ENCODE data around the gene KRT2. TPM values are rescaled to one million over a fixed set of nuclear protein-coding genes. Genes with fewer than 3 reads are reported as not detected.

KRT2 gene
- total RNA-seq, 1 experiment from 2014 or later = not detected

- Mint-ChIP-seq H3K9me3 (no peaks in the 10 kb centered on the region), H3K36me3 (no peaks in the 10 kb centered on the region), H3K27me3 (ENCODE audit: low read depth) (peaks cover 8% of the 10 kb centered on the region), H3K27ac (no peak overlapping the region), H3K4me1 (peaks cover 12% of the 10 kb centered on the region), H3K4me3 (no peak overlapping the region)
- POLR2A ChIA-PET = interaction anchor here (0.7 kb wide), 1 partner anchor 121 kb away, joined by 6 read pairs; no protein-coding TSS in a partner anchor
- DNase-seq (ENCODE audit: low spot score) (no peak), ATAC-seq (no peak)
- CTCF ChIA-PET = interaction anchor here (0.6 to 1.4 kb wide), 3 partner anchors 32 to 320 kb away, joined by 3 read pairs; no protein-coding TSS in a partner anchor
- TF ChIP-seq, protein P1, sequence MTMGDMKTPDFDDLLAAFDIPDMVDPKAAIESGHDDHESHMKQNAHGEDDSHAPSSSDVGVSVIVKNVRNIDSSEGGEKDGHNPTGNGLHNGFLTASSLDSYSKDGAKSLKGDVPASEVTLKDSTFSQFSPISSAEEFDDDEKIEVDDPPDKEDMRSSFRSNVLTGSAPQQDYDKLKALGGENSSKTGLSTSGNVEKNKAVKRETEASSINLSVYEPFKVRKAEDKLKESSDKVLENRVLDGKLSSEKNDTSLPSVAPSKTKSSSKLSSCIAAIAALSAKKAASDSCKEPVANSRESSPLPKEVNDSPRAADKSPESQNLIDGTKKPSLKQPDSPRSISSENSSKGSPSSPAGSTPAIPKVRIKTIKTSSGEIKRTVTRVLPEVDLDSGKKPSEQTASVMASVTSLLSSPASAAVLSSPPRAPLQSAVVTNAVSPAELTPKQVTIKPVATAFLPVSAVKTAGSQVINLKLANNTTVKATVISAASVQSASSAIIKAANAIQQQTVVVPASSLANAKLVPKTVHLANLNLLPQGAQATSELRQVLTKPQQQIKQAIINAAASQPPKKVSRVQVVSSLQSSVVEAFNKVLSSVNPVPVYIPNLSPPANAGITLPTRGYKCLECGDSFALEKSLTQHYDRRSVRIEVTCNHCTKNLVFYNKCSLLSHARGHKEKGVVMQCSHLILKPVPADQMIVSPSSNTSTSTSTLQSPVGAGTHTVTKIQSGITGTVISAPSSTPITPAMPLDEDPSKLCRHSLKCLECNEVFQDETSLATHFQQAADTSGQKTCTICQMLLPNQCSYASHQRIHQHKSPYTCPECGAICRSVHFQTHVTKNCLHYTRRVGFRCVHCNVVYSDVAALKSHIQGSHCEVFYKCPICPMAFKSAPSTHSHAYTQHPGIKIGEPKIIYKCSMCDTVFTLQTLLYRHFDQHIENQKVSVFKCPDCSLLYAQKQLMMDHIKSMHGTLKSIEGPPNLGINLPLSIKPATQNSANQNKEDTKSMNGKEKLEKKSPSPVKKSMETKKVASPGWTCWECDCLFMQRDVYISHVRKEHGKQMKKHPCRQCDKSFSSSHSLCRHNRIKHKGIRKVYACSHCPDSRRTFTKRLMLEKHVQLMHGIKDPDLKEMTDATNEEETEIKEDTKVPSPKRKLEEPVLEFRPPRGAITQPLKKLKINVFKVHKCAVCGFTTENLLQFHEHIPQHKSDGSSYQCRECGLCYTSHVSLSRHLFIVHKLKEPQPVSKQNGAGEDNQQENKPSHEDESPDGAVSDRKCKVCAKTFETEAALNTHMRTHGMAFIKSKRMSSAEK (CRISPR knock-in tag; IDR thresholded peaks at IDR 0.05; ENCODE audit: borderline replicate concordance) = no peak
These were observed 47.4 kb upstream of the KRT2 start for GRCh38 chr12:52699373-52699772.

DNA sequence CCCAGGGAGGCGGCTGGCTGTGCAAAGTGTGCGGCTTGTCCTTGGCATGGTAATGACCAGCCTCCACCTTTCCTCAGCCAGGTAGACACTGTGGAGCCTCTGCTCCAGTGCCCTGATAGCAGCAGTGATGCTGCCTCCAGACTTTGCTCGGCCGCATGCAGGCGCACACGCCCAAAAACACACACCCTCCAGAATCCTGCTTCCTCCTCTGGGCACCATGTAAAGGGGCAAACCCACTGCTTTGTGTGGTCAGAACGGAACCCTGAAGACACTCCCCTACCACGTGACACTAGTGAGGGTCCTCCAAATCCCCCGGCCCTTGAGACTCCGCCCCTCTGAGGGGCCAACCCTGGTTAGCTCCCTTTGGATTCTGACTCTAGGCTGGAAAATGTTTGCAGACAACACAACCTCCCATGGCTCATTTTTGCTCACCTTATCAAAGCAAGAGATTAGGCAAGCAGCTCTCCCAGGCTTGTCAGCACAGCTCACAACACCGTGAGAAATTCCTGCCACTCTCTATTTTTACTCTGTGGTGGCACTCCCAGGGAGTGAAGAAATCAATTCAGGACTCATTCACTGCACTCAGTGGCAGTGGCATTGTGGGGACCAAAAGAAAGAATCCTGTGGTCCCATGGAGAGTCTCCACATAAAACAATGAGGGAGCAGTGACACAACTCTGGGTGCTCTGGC, 46.8 kb upstream of the KRT2 start:
- Mint-ChIP-seq H3K27me3 (ENCODE audit: low read depth) (peaks cover 7% of the 10 kb centered on the region), H3K9me3 (no peaks in the 10 kb centered on the region), H3K27ac (no peak overlapping the region), H3K4me1 (peaks cover 12% of the 10 kb centered on the region), H3K4me3 (no peak overlapping the region), H3K36me3 (no peaks in the 10 kb centered on the region)
- ATAC-seq (peak; percentile 26; the same call in 1 of the 2 replicates), DNase-seq (ENCODE audit: low spot score) (no peak)
- POLR2A ChIA-PET = interaction anchor here (0.7 kb wide), 1 partner anchor 120 kb away, joined by 6 read pairs; no protein-coding TSS in a partner anchor
- TF ChIP-seq, protein P2, sequence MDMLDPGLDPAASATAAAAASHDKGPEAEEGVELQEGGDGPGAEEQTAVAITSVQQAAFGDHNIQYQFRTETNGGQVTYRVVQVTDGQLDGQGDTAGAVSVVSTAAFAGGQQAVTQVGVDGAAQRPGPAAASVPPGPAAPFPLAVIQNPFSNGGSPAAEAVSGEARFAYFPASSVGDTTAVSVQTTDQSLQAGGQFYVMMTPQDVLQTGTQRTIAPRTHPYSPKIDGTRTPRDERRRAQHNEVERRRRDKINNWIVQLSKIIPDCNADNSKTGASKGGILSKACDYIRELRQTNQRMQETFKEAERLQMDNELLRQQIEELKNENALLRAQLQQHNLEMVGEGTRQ (CRISPR knock-in tag; IDR thresholded peaks at IDR 0.05) = peak; percentile 26; the same call in 1 of the 2 replicates
- no peak for TF ChIP-seq GABPB1 (CRISPR knock-in tag; IDR thresholded peaks at IDR 0.05)
- CTCF ChIA-PET = interaction anchor here (0.6 to 1.4 kb wide), 3 partner anchors 32 to 319 kb away, joined by 3 read pairs; no protein-coding TSS in a partner anchor

DNA sequence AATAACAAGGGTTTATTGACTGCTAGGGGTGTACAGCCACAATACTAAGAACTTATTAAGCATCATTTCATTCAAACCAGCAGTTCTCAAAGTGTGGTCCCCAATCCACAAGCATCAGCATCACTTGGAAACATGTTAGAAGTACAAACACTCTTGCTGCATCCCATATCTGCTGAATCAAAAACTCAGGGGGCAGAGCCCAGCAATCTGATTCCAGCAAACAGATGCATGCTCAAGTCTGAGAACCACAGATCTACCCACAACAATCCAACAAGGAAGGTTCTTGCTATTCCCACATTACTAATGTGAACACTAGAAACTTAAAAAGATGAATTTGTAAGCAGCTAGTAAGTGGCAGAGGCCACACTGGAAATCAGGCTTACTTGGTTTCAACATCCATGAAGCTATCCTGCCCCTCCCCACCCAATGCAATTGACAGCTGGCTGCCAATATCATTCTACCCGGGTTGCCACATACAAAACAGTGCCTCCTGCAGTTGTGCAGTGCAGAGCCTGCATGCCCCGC, 45.1 kb upstream of the KRT2 start:
- DNase-seq (ENCODE audit: low spot score) (no peak), ATAC-seq (no peak)
- no peak overlapping the region for H3K4me3 Mint-ChIP-seq
- H3K27ac Mint-ChIP-seq = no peak overlapping the region
- ChIA-PET POLR2A (no interaction called here), CTCF (interaction anchor here (0.8 kb wide), 1 partner anchor 94 kb away, joined by 3 read pairs; no protein-coding TSS in a partner anchor)
- H3K9me3 Mint-ChIP-seq = no peaks in the 10 kb centered on the region
- H3K27me3 Mint-ChIP-seq (ENCODE audit: low read depth) = peaks cover 14% of the 10 kb centered on the region
- no peaks in the 10 kb centered on the region for H3K36me3 Mint-ChIP-seq
- peaks cover 16% of the 10 kb centered on the region for H3K4me1 Mint-ChIP-seq
- TF ChIP-seq ZNF281 (CRISPR knock-in tag; IDR thresholded peaks at IDR 0.05) = no peak
- no peak for TF ChIP-seq ELF4 (CRISPR knock-in tag; IDR thresholded peaks at IDR 0.05; ENCODE audit: low read depth)
- no peak for TF ChIP-seq ESRRA (CRISPR knock-in tag; IDR thresholded peaks at IDR 0.05; ENCODE audit: borderline replicate concordance)
- TF ChIP-seq RELA (CRISPR knock-in tag; IDR thresholded peaks at IDR 0.05; ENCODE audit: borderline replicate concordance) = no peak
- TF ChIP-seq, protein P3, sequence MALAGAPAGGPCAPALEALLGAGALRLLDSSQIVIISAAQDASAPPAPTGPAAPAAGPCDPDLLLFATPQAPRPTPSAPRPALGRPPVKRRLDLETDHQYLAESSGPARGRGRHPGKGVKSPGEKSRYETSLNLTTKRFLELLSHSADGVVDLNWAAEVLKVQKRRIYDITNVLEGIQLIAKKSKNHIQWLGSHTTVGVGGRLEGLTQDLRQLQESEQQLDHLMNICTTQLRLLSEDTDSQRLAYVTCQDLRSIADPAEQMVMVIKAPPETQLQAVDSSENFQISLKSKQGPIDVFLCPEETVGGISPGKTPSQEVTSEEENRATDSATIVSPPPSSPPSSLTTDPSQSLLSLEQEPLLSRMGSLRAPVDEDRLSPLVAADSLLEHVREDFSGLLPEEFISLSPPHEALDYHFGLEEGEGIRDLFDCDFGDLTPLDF (CRISPR knock-in tag; IDR thresholded peaks at IDR 0.05) = no peak
- TF ChIP-seq CTCF (IDR thresholded peaks at IDR 0.05) = no peak
- TF ChIP-seq ZNF425 (CRISPR knock-in tag; conservative IDR thresholded peaks at IDR 0.05) = no peak
- TF ChIP-seq SP1 (CRISPR knock-in tag; conservative IDR thresholded peaks at IDR 0.05) = no peak
- TF ChIP-seq CREB1 (CRISPR knock-in tag; IDR thresholded peaks at IDR 0.05) = no peak
- no peak for TF ChIP-seq ZNF121 (CRISPR knock-in tag; IDR thresholded peaks at IDR 0.05)
- no peak for TF ChIP-seq FOXJ3 (CRISPR knock-in tag; IDR thresholded peaks at IDR 0.05; ENCODE audit: borderline replicate concordance)
